Measurements from ENCODE around the gene ITGA8. TPM values are rescaled to one million over a fixed set of nuclear protein-coding genes. Genes with fewer than 3 reads are reported as not detected.
A peak's percentile ranks its signal among the peaks of the same experiment; 100 is the strongest.

The ITGA8 gene
- total RNA-seq, 4 donors from 2014 or later = 9.4 to 64.8 (median 28.1) TPM

- H3K4me1 ChIP-seq = peaks cover 0 to 5% of the 10 kb centered on the region in 2 donors
- no peak overlapping the region for H3K4me3 ChIP-seq
- no peak for DNase-seq
- TF ChIP-seq CTCF (IDR thresholded peaks at IDR 0.05) = no peak
- no peak for TF ChIP-seq POLR2A (IDR thresholded peaks at IDR 0.05)
- intact Hi-C loops (cut with DNase I; ENCODE audit: low total_unique reads) = no loop called here
- H3K36me3 ChIP-seq = no peaks in the 10 kb centered on the region
- no peaks in the 10 kb centered on the region for H3K9me3 ChIP-seq
- peak overlapping the region in 1 of 2 donors; percentile 18 for H3K27ac ChIP-seq
- no peaks in the 10 kb centered on the region for H3K27me3 ChIP-seq
Measured at GRCh38 chr10:15620836-15621515, 98.7 kb downstream of the ITGA8 start.

GRCh38 chr10:15620337-15620736, 99.4 kb downstream of the ITGA8 start:
- Histone ChIP-seq H3K4me1 (peaks cover 0 to 5% of the 10 kb centered on the region in 2 donors), H3K36me3 (no peaks in the 10 kb centered on the region), H3K27ac (no peak overlapping the region), H3K4me3 (no peak overlapping the region), H3K9me3 (no peaks in the 10 kb centered on the region), H3K27me3 (no peaks in the 10 kb centered on the region)
- no peak for DNase-seq
- intact Hi-C loops (cut with DNase I; ENCODE audit: low total_unique reads) = no loop called here
- TF ChIP-seq CTCF (IDR thresholded peaks at IDR 0.05) (no peak), POLR2A (IDR thresholded peaks at IDR 0.05) (no peak)

- H3K4me1 ChIP-seq = no peaks in the 10 kb centered on the region
- no peaks in the 10 kb centered on the region for H3K9me3 ChIP-seq
- H3K4me3 ChIP-seq = no peak overlapping the region
- H3K27ac ChIP-seq = no peak overlapping the region
- H3K36me3 ChIP-seq = no peaks in the 10 kb centered on the region
- intact Hi-C loops (cut with DNase I; ENCODE audit: low total_unique reads) = no loop called here
- H3K27me3 ChIP-seq = no peaks in the 10 kb centered on the region
- DNase-seq = no peak
- TF ChIP-seq CTCF (IDR thresholded peaks at IDR 0.05) (no peak), POLR2A (IDR thresholded peaks at IDR 0.05) (no peak)
Measured at GRCh38 chr10:15609246-15609645, 110.5 kb downstream of the ITGA8 start.

GRCh38 chr10:15606377-15606776, 113.3 kb downstream of the ITGA8 start:
- Histone ChIP-seq H3K4me3 (no peak overlapping the region), H3K27ac (no peak overlapping the region), H3K36me3 (no peaks in the 10 kb centered on the region), H3K4me1 (no peaks in the 10 kb centered on the region), H3K9me3 (no peaks in the 10 kb centered on the region), H3K27me3 (no peaks in the 10 kb centered on the region)
- intact Hi-C loops (cut with DNase I; ENCODE audit: low total_unique reads) = no loop called here
- no peak for TF ChIP-seq POLR2A (IDR thresholded peaks at IDR 0.05)
- TF ChIP-seq CTCF (IDR thresholded peaks at IDR 0.05) = no peak
- DNase-seq = no peak

GRCh38 chr10:15605740-15606369, 113.9 kb downstream of the ITGA8 start:
- no peak overlapping the region for H3K4me3 ChIP-seq
- H3K27ac ChIP-seq = no peak overlapping the region
- intact Hi-C loops (cut with DNase I; ENCODE audit: low total_unique reads) = no loop called here
- DNase-seq = no peak
- no peaks in the 10 kb centered on the region for H3K36me3 ChIP-seq
- no peaks in the 10 kb centered on the region for H3K9me3 ChIP-seq
- H3K27me3 ChIP-seq = no peaks in the 10 kb centered on the region
- TF ChIP-seq CTCF (IDR thresholded peaks at IDR 0.05) = no peak
- TF ChIP-seq POLR2A (IDR thresholded peaks at IDR 0.05) = no peak
- H3K4me1 ChIP-seq = no peaks in the 10 kb centered on the region
